Fibroblast of villous mesenchyme (primary cell): ENCODE data around the gene KIRREL3. TPM values are rescaled to one million over a fixed set of nuclear protein-coding genes. Genes with fewer than 3 reads are reported as not detected.

Experiments
- DNase-seq: peaks from one replicate; pipeline ENCODE4 v3.0.0-alpha.2; 2010; ENCODE audit warnings: low read depth
- H3K4me3 ChIP-seq: 2 replicates; pipeline ENCODE4 v1.5.1; 2011; ENCODE audit warnings: low read depth, mild to moderate bottlenecking, low read length
- CTCF ChIP-seq: IDR thresholded peaks from 2 replicates; pipeline ENCODE4 v1.5.1; 2012; ENCODE audit warnings: low read depth, mild to moderate bottlenecking, low read length; ENCODE audit not compliant: insufficient read depth
- total RNA-seq: library from RNA; depleted of rRNA; stranded (reverse); fragments of >200 nt; gene quantifications from 2 replicates; pipeline ENCODE4 v1.2.3, GENCODE V29; 2012

The KIRREL3 gene
- total RNA-seq, 1 donor, result 9.9 TPM

GRCh38 chr11:126782810-126783209, 217.8 kb downstream of the KIRREL3 start:
- H3K4me3 ChIP-seq, result no peak overlapping the region
- no peak for DNase-seq
- no peak for TF ChIP-seq CTCF

- no peak overlapping the region for H3K4me3 ChIP-seq
- no peak for TF ChIP-seq CTCF
- no peak for DNase-seq
Observed at GRCh38 chr11:126781942-126782341, 218.6 kb downstream of the KIRREL3 start.

- no peak for DNase-seq
- H3K4me3 ChIP-seq, result no peak overlapping the region
Observed at GRCh38 chr11:126776119-126776518, 224.5 kb downstream of the KIRREL3 start.

GRCh38 chr11:126772267-126772666, 228.3 kb downstream of the KIRREL3 start:
- no peak for DNase-seq
- TF ChIP-seq CTCF, result no peak
- H3K4me3 ChIP-seq, result no peak overlapping the region

More at GRCh38 chr11:126776119-126776518, 224.5 kb downstream of the KIRREL3 start:
- TF ChIP-seq CTCF, result no peak

GRCh38 chr11:126768702-126769101, 231.9 kb downstream of the KIRREL3 start:
- no peak for TF ChIP-seq CTCF
- H3K4me3 ChIP-seq, result no peak overlapping the region
- peak; percentile 74 for DNase-seq

- no peak overlapping the region for H3K4me3 ChIP-seq
- no peak for TF ChIP-seq CTCF
- DNase-seq, result no peak
Observed at GRCh38 chr11:126766440-126766839, 234.1 kb downstream of the KIRREL3 start.

- no peak for DNase-seq
- no peak overlapping the region for H3K4me3 ChIP-seq
- TF ChIP-seq CTCF, result no peak
Observed at GRCh38 chr11:126765196-126765595, 235.4 kb downstream of the KIRREL3 start.
